ENCODE measurements around the gene CD2. TPM values are rescaled to one million over a fixed set of nuclear protein-coding genes. Genes with fewer than 3 reads are reported as not detected.
A peak's percentile ranks its signal among the peaks of the same experiment; 100 is the strongest.

CD2 gene
- total RNA-seq, 2 experiments from 2014 or later = 251 to 264 TPM

- Mint-ChIP-seq H3K27me3 (ENCODE audit: low read depth) (peaks cover 2% of the 10 kb centered on the region), H3K36me3 (ENCODE audit: low read depth) (no peaks in the 10 kb centered on the region), H3K27ac (no peak overlapping the region), H3K4me1 (ENCODE audit: low read depth) (peaks cover 3% of the 10 kb centered on the region), H3K4me3 (no peak overlapping the region), H3K9me3 (no peaks in the 10 kb centered on the region)
- intact Hi-C loops (cut with micrococcal nuclease) = no loop called here
- CTCF ChIA-PET = interaction anchor here (1.0 kb wide), 1 partner anchor 336 kb away, joined by 3 read pairs; no protein-coding TSS in a partner anchor
- DNase-seq = no peak
Observed at GRCh38 chr1:116720364-116721038, 33.7 kb upstream of the CD2 start.

- CTCF ChIA-PET = interaction anchor here (1.0 kb wide), 1 partner anchor 336 kb away, joined by 3 read pairs; no protein-coding TSS in a partner anchor
- H3K9me3 Mint-ChIP-seq = no peaks in the 10 kb centered on the region
- intact Hi-C loops (cut with micrococcal nuclease) = no loop called here
Observed at GRCh38 chr1:116721039-116721405, 33.2 kb upstream of the CD2 start.

DNA sequence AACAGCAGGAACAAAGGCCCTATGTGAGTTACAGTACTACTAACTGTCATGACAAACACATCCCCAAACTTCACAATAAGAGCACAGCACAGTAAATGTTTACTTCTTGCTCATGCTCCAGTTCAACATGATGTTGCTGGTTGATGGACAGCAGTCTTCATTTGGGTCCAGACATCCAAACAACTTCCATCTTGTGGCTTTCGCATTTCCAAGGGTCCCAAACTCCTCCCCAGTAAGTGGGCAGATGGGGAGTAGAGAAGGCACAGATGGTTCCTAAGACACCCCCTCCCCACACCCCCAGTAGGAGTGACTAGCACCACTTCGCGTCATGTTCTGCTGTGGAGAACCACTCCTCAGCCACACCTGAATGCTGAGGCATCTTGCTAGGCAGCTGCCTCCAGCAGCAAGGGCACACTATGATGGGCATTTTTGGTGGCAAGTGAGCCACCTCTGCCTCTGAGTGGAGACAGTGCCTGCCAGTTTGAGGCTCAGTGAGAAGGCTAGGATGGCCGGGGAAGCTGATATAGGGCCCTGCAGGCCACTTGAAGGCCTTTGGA lies 32.7 kb upstream of the CD2 start:
- no peak overlapping the region for H3K4me3 Mint-ChIP-seq
- intact Hi-C loops (cut with micrococcal nuclease) = no loop called here
- H3K36me3 Mint-ChIP-seq (ENCODE audit: low read depth) = no peaks in the 10 kb centered on the region
- DNase-seq = no peak
- no peaks in the 10 kb centered on the region for H3K9me3 Mint-ChIP-seq
- no peaks in the 10 kb centered on the region for H3K27me3 Mint-ChIP-seq (ENCODE audit: low read depth)
- H3K27ac Mint-ChIP-seq = no peak overlapping the region
- CTCF ChIA-PET = interaction anchor here (1.0 to 1.4 kb wide), 2 partner anchors 88 to 335 kb away, joined by 3 read pairs; no protein-coding TSS in a partner anchor
- peaks cover 6% of the 10 kb centered on the region for H3K4me1 Mint-ChIP-seq (ENCODE audit: low read depth)

More at GRCh38 chr1:116721039-116721405, 33.2 kb upstream of the CD2 start:
- Mint-ChIP-seq H3K27me3 (ENCODE audit: low read depth) (peaks cover 2% of the 10 kb centered on the region), H3K36me3 (ENCODE audit: low read depth) (no peaks in the 10 kb centered on the region), H3K4me3 (no peak overlapping the region), H3K4me1 (ENCODE audit: low read depth) (peaks cover 3% of the 10 kb centered on the region), H3K27ac (no peak overlapping the region)
- no peak for DNase-seq

DNA sequence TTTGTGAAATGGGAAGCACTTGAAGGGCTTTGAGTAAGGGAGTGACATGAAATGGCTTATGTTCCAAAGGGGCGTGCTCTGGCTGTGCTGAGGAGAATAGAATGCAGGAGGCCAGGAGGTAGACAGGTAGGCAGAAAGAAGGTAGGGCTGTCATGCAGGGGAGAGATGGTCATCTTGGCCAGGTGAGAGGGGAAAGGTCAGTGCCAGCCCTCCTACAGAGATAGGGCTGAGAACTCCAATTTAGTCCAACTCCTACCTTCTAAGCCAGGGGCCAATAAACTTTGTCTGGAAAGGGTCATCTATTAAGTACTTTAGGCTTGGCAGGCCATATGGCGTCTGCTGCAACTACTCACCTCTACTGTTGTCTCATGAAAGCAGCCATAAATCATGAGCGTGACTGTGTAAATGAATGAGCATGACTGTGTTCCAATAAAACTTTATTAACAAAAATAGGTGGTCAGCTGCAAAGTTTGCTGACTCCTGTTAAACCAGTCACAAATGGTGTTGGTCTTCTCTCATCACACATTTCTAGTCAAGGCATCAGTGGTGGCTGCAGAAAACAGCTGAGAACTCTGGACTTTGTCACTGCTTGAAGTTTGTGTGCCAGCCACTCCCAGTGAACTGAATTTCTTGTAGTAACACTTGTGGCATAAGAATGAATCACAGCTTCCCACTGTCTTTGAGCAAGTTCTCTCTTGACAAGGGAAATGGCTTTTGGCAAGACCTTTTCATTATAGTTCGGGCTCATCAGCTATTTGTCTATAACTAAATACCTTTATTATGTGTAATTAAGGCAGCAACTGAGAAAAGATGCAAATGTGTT lies 32.0 kb upstream of the CD2 start:
- Mint-ChIP-seq H3K4me3 (no peak overlapping the region), H3K36me3 (ENCODE audit: low read depth) (no peaks in the 10 kb centered on the region), H3K4me1 (ENCODE audit: low read depth) (peaks cover 12% of the 10 kb centered on the region), H3K27me3 (ENCODE audit: low read depth) (no peaks in the 10 kb centered on the region), H3K27ac (no peak overlapping the region), H3K9me3 (no peaks in the 10 kb centered on the region)
- CTCF ChIA-PET = interaction anchor here (0.7 to 3.5 kb wide), 11 partner anchors 39 to 344 kb away, joined by 3 to 24 read pairs (median 4); no protein-coding TSS in a partner anchor
- intact Hi-C loops (cut with micrococcal nuclease) = no loop called here
- DNase-seq = no peak

- Mint-ChIP-seq H3K27me3 (ENCODE audit: low read depth) (no peaks in the 10 kb centered on the region), H3K27ac (no peak overlapping the region), H3K4me3 (no peak overlapping the region), H3K4me1 (ENCODE audit: low read depth) (peaks cover 26% of the 10 kb centered on the region), H3K36me3 (ENCODE audit: low read depth) (no peaks in the 10 kb centered on the region), H3K9me3 (no peaks in the 10 kb centered on the region)
- peak; percentile 94 for DNase-seq
- CTCF ChIA-PET = interaction anchor here (0.6 to 3.5 kb wide), 49 partner anchors 9 to 404 kb away, joined by 3 to 33 read pairs (median 5); partner anchors contain the start of gene TTF2
- intact Hi-C loops (cut with micrococcal nuclease) = loop anchor here (1.0 kb wide), 6 partner anchors 44 to 403 kb away; no protein-coding TSS in a partner anchor
Observed at GRCh38 chr1:116724765-116725375, 29.4 kb upstream of the CD2 start.

DNA sequence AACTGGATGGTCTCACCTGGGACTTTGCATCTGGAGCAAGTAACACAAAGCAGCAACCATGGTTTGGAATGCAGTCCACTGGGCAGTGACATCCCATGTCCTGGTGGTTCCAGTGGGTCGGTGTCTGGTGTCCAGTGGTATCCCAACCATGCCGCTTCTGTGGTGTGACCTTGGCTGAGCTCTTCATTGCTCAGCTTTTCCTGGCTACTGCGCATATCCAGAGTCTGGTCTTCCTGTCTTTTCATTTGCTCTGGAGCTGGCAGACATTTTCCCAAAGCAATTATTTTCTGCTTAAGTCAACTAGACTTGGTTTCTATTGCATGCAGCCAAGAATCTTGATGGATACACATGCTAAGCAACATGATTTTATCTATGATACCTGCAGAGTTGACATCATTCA lies 28.4 kb upstream of the CD2 start:
- Mint-ChIP-seq H3K4me3 (no peak overlapping the region), H3K9me3 (no peaks in the 10 kb centered on the region), H3K4me1 (ENCODE audit: low read depth) (peaks cover 26% of the 10 kb centered on the region), H3K27me3 (ENCODE audit: low read depth) (no peaks in the 10 kb centered on the region), H3K36me3 (ENCODE audit: low read depth) (no peaks in the 10 kb centered on the region), H3K27ac (no peak overlapping the region)
- intact Hi-C loops (cut with micrococcal nuclease) = no loop called here
- CTCF ChIA-PET = interaction anchor here (0.6 to 3.5 kb wide), 29 partner anchors 8 to 403 kb away, joined by 3 to 33 read pairs (median 5); partner anchors contain the start of gene TTF2
- no peak for DNase-seq

GRCh38 chr1:116726872-116727820 lies 27.1 kb upstream of the CD2 start:
- H3K27me3 Mint-ChIP-seq (ENCODE audit: low read depth) = no peaks in the 10 kb centered on the region
- CTCF ChIA-PET = interaction anchor here (0.8 to 3.0 kb wide), 14 partner anchors 10 to 402 kb away, joined by 3 to 12 read pairs (median 6); partner anchors contain the start of genes CD58 and TTF2
- H3K27ac Mint-ChIP-seq = peak overlapping the region; percentile 6
- no peak for DNase-seq
- H3K4me1 Mint-ChIP-seq (ENCODE audit: low read depth) = peaks cover 26% of the 10 kb centered on the region
- no peak overlapping the region for H3K4me3 Mint-ChIP-seq
- H3K36me3 Mint-ChIP-seq (ENCODE audit: low read depth) = no peaks in the 10 kb centered on the region
- intact Hi-C loops (cut with micrococcal nuclease) = no loop called here
- H3K9me3 Mint-ChIP-seq = no peaks in the 10 kb centered on the region

GRCh38 chr1:116731439-116731838 lies 22.8 kb upstream of the CD2 start:
- CTCF ChIA-PET = no interaction called here
- H3K27me3 Mint-ChIP-seq (ENCODE audit: low read depth) = no peaks in the 10 kb centered on the region
- no peak overlapping the region for H3K27ac Mint-ChIP-seq
- H3K4me1 Mint-ChIP-seq (ENCODE audit: low read depth) = peaks cover 32% of the 10 kb centered on the region
- H3K36me3 Mint-ChIP-seq (ENCODE audit: low read depth) = no peaks in the 10 kb centered on the region
- intact Hi-C loops (cut with micrococcal nuclease) = loop anchor here (10.0 kb wide), 1 partner anchor 873 kb away; the partner anchor contains the start of gene TENT5C
- H3K9me3 Mint-ChIP-seq = no peaks in the 10 kb centered on the region
- DNase-seq = no peak
- H3K4me3 Mint-ChIP-seq = no peak overlapping the region

GRCh38 chr1:116732726-116733125 lies 21.5 kb upstream of the CD2 start:
- Mint-ChIP-seq H3K4me1 (ENCODE audit: low read depth) (peaks cover 32% of the 10 kb centered on the region), H3K27ac (no peak overlapping the region), H3K36me3 (ENCODE audit: low read depth) (no peaks in the 10 kb centered on the region), H3K27me3 (ENCODE audit: low read depth) (no peaks in the 10 kb centered on the region), H3K4me3 (no peak overlapping the region), H3K9me3 (no peaks in the 10 kb centered on the region)
- CTCF ChIA-PET = interaction anchor here (1.3 to 2.3 kb wide), 2 partner anchors 8 to 328 kb away, joined by 7 to 16 read pairs; partner anchors contain the start of gene TTF2
- intact Hi-C loops (cut with micrococcal nuclease) = loop anchor here (10.0 kb wide), 1 partner anchor 872 kb away; the partner anchor contains the start of gene TENT5C
- DNase-seq = no peak

GRCh38 chr1:116733476-116734365 lies 20.5 kb upstream of the CD2 start:
- H3K36me3 Mint-ChIP-seq (ENCODE audit: low read depth) = no peaks in the 10 kb centered on the region
- no peaks in the 10 kb centered on the region for H3K9me3 Mint-ChIP-seq
- H3K27ac Mint-ChIP-seq = no peak overlapping the region
- CTCF ChIA-PET = interaction anchor here (0.9 to 2.3 kb wide), 5 partner anchors 9 to 327 kb away, joined by 3 to 16 read pairs (median 4); partner anchors contain the start of gene TTF2
- H3K4me3 Mint-ChIP-seq = no peak overlapping the region
- intact Hi-C loops (cut with micrococcal nuclease) = loop anchor here (10.0 kb wide), 1 partner anchor 871 kb away; the partner anchor contains the start of gene TENT5C
- no peak for DNase-seq
- peaks cover 33% of the 10 kb centered on the region for H3K4me1 Mint-ChIP-seq (ENCODE audit: low read depth)
- no peaks in the 10 kb centered on the region for H3K27me3 Mint-ChIP-seq (ENCODE audit: low read depth)

All from activated naive CD4-positive, alpha-beta T cell treated with anti-CD3 and anti-CD28 coated beads for 36 hours (primary cell).